HepG2 (cell line): ENCODE measurements around the gene SALL2. TPM values are rescaled to one million over a fixed set of nuclear protein-coding genes. Genes with fewer than 3 reads are reported as not detected.

Experiments
- ARNTL ChIP-seq: sonication (generic); formaldehyde crosslinking; IDR thresholded peaks from 2 replicates; pipeline ENCODE4 v1.4.0; 2020; ENCODE audit warnings: mild to moderate bottlenecking, missing genetic modification reagents
- EEA1 ChIP-seq: sonication (generic); formaldehyde crosslinking; IDR thresholded peaks from 2 replicates; pipeline ENCODE4 v1.5.1; 2020; ENCODE audit warnings: mild to moderate bottlenecking, missing genetic modification reagents, borderline replicate concordance
- HNRNPL ChIP-seq: fragments of 200-400 bp; formaldehyde crosslinking; IDR thresholded peaks from 2 replicates; pipeline ENCODE4 v1.6.1; 2017; ENCODE audit warnings: mild to moderate bottlenecking, low read depth, low read length
- POLR2AphosphoS2 ChIP-seq: IDR thresholded peaks from 2 replicates; pipeline ENCODE4 v1.6.1; 2011; ENCODE audit warnings: low read depth, low read length, improper control_type of control experiment
- ZKSCAN1 ChIP-seq: fragments of 150-350 bp; IDR thresholded peaks from 2 replicates; pipeline ENCODE4 v1.6.1; 2014; ENCODE audit warnings: low read length
- ZNF256 ChIP-seq: sonication (generic); formaldehyde crosslinking; conservative IDR thresholded peaks from 2 replicates; pipeline ENCODE4 v1.4.0; 2020; ENCODE audit warnings: missing genetic modification reagents
- ZNF33A ChIP-seq: sonication (generic); formaldehyde crosslinking; IDR thresholded peaks from 2 replicates; pipeline ENCODE4 v1.5.1; 2020; ENCODE audit warnings: missing genetic modification reagents, mild to moderate bottlenecking, moderate library complexity, borderline replicate concordance
- ZNF670 ChIP-seq: sonication (generic); formaldehyde crosslinking; IDR thresholded peaks from 2 replicates; pipeline ENCODE4 v1.8.0; 2022; ENCODE audit warnings: mild to moderate bottlenecking, missing genetic modification reagents, borderline replicate concordance
- ZNF672 ChIP-seq: sonication (generic); formaldehyde crosslinking; IDR thresholded peaks from 2 replicates; pipeline ENCODE4 v1.8.1; 2022; ENCODE audit warnings: missing genetic modification reagents
- ZNF674 ChIP-seq: sonication (generic); formaldehyde crosslinking; IDR thresholded peaks from 2 replicates; pipeline ENCODE4 v1.5.0; 2020; ENCODE audit warnings: low read depth, mild to moderate bottlenecking, missing genetic modification reagents
- ZSCAN22 ChIP-seq: sonication (generic); formaldehyde crosslinking; IDR thresholded peaks from 2 replicates; pipeline ENCODE4 v1.4.0; 2020; ENCODE audit warnings: mild to moderate bottlenecking, missing genetic modification reagents
- ZSCAN31 ChIP-seq: sonication (generic); formaldehyde crosslinking; IDR thresholded peaks from 2 replicates; pipeline ENCODE4 v1.5.0; 2020; ENCODE audit warnings: low read depth, mild to moderate bottlenecking, missing genetic modification reagents
- polyA plus RNA-seq, 8 experiments: library from polyadenylated mRNA; depleted of rRNA in 3 of 8; stranded (reverse) in 7 of 8; unstranded in 1 of 8; fragments of >200 nt; fragmentation: Illumina TruSeq in 4 of 8; extraction: Trizol in 4 of 8; gene quantifications; 2 replicates each; pipeline versions ENCODE4 v1.2.1 to v1.2.3, GENCODE V29; 2011 to 2016; ENCODE audit warnings: low read depth in 4 of 8, missing spikeins in 1 of 8, mixed read lengths in 1 of 8; ENCODE audit not compliant: insufficient read depth in 1 of 8
- total RNA-seq, 5 experiments: library from RNA; depleted of rRNA; stranded (reverse); fragments of >200 nt; fragmentation: Illumina TruSeq; extraction: Trizol; gene quantifications; 2 replicates each; pipeline ENCODE4 v1.2.3, GENCODE V29; 2016; ENCODE audit warnings: low read depth in 1 of 5
- TF ChIP-seq, protein P1 (sequence below): sonication (generic); formaldehyde crosslinking; IDR thresholded peaks from 2 replicates; pipeline ENCODE4 v1.4.0; 2020; ENCODE audit warnings: low read depth, missing genetic modification reagents
- TF ChIP-seq, protein P2 (sequence below): sonication (generic); formaldehyde crosslinking; conservative IDR thresholded peaks from 2 replicates; pipeline ENCODE4 v1.4.0; 2020; ENCODE audit warnings: missing genetic modification reagents
- TF ChIP-seq, protein P3 (sequence below): sonication (generic); formaldehyde crosslinking; IDR thresholded peaks from 2 replicates; pipeline ENCODE4 v1.8.1; 2023; ENCODE audit warnings: mild to moderate bottlenecking, missing genetic modification reagents
- TF ChIP-seq, protein P4 (sequence below): sonication (generic); formaldehyde crosslinking; IDR thresholded peaks from 2 replicates; pipeline ENCODE4 v1.4.0; 2020; ENCODE audit warnings: missing genetic modification reagents

Gene SALL2
- total and polyA plus RNA-seq, 2 of the 13 experiments (the other 11 are each of a cell fraction or from before 2014, with no cell fraction given), result 4.9 to 5.8 TPM

DNA sequence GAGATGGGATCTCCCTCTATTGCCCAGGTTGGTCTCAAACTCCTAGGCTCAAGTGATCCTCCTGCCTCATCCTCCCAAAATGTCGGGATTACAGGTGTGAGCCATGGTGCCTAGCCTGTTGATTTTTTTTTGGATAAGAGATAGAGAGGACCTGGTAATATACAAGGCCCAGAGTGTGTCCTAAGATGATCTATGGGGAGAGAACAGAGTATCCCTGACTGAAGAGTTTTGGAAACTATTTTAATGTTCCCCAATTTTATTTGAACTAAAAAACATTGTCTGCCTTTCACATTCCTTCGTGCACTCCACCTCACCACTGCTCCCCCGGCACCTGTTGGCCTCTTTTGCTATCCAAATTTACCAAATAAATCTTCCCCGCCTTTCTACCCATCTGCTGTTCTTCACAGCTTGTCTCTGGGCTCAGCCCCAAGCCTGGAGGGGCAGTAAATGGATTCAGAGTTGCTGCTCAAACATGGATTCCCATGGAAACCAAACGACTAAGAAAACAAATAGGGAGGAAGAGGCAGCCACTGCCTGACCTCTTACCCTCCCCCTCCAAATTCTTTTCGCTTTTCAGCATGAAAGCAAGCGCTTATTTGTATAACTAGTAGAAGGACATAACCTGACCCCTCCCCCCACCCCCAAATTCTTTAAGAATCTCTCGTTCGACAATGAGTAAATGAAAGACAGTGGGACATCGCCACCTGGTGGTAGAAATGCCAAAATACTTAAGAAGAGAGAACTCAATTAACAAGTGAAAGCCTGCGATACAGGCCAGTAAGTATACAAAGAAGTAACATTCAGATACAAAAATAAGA, 31.1 kb upstream of the SALL2 start (continued):
- TF ChIP-seq, protein P1, sequence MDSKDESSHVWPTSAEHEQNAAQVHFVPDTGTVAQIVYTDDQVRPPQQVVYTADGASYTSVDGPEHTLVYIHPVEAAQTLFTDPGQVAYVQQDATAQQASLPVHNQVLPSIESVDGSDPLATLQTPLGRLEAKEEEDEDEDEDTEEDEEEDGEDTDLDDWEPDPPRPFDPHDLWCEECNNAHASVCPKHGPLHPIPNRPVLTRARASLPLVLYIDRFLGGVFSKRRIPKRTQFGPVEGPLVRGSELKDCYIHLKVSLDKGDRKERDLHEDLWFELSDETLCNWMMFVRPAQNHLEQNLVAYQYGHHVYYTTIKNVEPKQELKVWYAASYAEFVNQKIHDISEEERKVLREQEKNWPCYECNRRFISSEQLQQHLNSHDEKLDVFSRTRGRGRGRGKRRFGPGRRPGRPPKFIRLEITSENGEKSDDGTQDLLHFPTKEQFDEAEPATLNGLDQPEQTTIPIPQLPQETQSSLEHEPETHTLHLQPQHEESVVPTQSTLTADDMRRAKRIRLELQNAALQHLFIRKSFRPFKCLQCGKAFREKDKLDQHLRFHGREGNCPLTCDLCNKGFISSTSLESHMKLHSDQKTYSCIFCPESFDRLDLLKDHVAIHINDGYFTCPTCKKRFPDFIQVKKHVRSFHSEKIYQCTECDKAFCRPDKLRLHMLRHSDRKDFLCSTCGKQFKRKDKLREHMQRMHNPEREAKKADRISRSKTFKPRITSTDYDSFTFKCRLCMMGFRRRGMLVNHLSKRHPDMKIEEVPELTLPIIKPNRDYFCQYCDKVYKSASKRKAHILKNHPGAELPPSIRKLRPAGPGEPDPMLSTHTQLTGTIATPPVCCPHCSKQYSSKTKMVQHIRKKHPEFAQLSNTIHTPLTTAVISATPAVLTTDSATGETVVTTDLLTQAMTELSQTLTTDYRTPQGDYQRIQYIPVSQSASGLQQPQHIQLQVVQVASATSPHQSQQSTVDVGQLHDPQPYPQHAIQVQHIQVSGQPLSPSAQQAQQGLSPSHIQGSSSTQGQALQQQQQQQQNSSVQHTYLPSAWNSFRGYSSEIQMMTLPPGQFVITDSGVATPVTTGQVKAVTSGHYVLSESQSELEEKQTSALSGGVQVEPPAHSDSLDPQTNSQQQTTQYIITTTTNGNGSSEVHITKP (CRISPR knock-in tag), result peak; percentile 48; the same call in 1 of the 2 replicates
- TF ChIP-seq ZNF33A (CRISPR knock-in tag) (peak; percentile 1; the same call in 1 of the 2 replicates), HNRNPL (no peak), ZNF672 (CRISPR knock-in tag) (no peak), EEA1 (CRISPR knock-in tag) (no peak), ZNF674 (CRISPR knock-in tag) (no peak), ZKSCAN1 (no peak), ZNF670 (peak; percentile 23; the same call in 1 of the 2 replicates), ZNF256 (CRISPR knock-in tag) (no peak), POLR2AphosphoS2 (no peak), ZSCAN31 (CRISPR knock-in tag) (no peak), ZSCAN22 (CRISPR knock-in tag) (no peak), ARNTL (CRISPR knock-in tag) (no peak)
- TF ChIP-seq, protein P2, sequence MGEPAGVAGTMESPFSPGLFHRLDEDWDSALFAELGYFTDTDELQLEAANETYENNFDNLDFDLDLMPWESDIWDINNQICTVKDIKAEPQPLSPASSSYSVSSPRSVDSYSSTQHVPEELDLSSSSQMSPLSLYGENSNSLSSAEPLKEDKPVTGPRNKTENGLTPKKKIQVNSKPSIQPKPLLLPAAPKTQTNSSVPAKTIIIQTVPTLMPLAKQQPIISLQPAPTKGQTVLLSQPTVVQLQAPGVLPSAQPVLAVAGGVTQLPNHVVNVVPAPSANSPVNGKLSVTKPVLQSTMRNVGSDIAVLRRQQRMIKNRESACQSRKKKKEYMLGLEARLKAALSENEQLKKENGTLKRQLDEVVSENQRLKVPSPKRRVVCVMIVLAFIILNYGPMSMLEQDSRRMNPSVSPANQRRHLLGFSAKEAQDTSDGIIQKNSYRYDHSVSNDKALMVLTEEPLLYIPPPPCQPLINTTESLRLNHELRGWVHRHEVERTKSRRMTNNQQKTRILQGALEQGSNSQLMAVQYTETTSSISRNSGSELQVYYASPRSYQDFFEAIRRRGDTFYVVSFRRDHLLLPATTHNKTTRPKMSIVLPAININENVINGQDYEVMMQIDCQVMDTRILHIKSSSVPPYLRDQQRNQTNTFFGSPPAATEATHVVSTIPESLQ (CRISPR knock-in tag), result no peak
- TF ChIP-seq, protein P3, sequence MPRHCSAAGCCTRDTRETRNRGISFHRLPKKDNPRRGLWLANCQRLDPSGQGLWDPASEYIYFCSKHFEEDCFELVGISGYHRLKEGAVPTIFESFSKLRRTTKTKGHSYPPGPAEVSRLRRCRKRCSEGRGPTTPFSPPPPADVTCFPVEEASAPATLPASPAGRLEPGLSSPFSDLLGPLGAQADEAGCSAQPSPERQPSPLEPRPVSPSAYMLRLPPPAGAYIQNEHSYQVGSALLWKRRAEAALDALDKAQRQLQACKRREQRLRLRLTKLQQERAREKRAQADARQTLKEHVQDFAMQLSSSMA, result no peak
- TF ChIP-seq, protein P4, sequence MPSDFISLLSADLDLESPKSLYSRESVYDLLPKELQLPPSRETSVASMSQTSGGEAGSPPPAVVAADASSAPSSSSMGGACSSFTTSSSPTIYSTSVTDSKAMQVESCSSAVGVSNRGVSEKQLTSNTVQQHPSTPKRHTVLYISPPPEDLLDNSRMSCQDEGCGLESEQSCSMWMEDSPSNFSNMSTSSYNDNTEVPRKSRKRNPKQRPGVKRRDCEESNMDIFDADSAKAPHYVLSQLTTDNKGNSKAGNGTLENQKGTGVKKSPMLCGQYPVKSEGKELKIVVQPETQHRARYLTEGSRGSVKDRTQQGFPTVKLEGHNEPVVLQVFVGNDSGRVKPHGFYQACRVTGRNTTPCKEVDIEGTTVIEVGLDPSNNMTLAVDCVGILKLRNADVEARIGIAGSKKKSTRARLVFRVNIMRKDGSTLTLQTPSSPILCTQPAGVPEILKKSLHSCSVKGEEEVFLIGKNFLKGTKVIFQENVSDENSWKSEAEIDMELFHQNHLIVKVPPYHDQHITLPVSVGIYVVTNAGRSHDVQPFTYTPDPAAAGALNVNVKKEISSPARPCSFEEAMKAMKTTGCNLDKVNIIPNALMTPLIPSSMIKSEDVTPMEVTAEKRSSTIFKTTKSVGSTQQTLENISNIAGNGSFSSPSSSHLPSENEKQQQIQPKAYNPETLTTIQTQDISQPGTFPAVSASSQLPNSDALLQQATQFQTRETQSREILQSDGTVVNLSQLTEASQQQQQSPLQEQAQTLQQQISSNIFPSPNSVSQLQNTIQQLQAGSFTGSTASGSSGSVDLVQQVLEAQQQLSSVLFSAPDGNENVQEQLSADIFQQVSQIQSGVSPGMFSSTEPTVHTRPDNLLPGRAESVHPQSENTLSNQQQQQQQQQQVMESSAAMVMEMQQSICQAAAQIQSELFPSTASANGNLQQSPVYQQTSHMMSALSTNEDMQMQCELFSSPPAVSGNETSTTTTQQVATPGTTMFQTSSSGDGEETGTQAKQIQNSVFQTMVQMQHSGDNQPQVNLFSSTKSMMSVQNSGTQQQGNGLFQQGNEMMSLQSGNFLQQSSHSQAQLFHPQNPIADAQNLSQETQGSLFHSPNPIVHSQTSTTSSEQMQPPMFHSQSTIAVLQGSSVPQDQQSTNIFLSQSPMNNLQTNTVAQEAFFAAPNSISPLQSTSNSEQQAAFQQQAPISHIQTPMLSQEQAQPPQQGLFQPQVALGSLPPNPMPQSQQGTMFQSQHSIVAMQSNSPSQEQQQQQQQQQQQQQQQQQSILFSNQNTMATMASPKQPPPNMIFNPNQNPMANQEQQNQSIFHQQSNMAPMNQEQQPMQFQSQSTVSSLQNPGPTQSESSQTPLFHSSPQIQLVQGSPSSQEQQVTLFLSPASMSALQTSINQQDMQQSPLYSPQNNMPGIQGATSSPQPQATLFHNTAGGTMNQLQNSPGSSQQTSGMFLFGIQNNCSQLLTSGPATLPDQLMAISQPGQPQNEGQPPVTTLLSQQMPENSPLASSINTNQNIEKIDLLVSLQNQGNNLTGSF, result no peak
